HG02623 (cell line): Measurements from ENCODE around the gene NF1.
"Not testable (repeated sequence)": the region's sequence is repeated elsewhere in the genome, so short reads cannot be mapped to it uniquely, and the experiment has no call there.

Source experiments
- ATAC-seq: cut with Tn5 transposase; IDR thresholded peaks from one replicate; pipeline ENCODE4 v1.9.1; 2021; ENCODE audit warnings: moderate library complexity; ENCODE audit not compliant: unreplicated experiment

The NF1 gene

GRCh38 chr17:31249835-31250141 is 155.0 kb downstream of the NF1 start:
- no peak for ATAC-seq

GRCh38 chr17:31250229-31250628 is 155.5 kb downstream of the NF1 start:
- ATAC-seq = no peak

- ATAC-seq = no peak
Measured at GRCh38 chr17:31251105-31251969, 156.6 kb downstream of the NF1 start.

- ATAC-seq = no peak
Measured at GRCh38 chr17:31251970-31252328, 157.2 kb downstream of the NF1 start.

DNA sequence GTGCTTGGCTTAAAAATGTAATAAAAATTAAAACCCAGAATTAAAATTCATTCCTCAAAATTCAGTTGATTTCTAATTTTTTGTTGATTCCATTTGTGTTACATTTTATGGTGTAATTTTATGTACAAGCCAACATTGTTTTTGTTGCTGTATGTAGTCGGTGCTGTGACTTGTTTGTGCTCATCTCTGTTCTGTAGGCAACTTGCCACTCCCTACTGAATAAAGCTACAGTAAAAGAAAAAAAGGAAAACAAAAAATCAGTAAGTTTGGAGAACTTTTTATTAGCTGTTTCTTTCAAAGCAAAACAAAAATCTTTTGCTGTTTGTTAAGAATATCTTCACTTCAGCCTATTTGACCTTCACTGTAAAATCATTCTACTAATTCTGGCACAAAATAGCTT is 158.0 kb downstream of the NF1 start:
- no peak for ATAC-seq

DNA sequence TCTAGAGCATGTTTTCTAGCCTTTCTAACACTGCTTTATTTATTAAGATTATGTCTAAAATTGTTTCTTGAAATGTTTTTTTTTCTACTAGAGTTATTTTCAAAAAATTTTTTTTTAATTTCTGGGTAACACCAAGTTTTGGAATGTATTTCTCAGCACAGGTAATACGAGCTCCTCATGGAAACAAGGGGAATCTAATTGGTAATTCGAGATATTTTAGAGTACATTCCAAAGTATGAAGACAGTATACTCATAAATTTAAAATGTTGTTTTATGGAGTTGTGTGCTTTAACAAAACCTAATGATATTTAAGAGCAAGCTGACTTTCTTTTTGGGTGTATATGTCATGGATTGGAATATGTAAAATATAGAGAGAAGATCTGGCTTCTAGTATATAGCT is 159.9 kb downstream of the NF1 start:
- ATAC-seq = no peak

- no peak for ATAC-seq
Measured at GRCh38 chr17:31256936-31257335, 162.2 kb downstream of the NF1 start.

- no peak for ATAC-seq
Measured at GRCh38 chr17:31260151-31260550, 165.4 kb downstream of the NF1 start.

GRCh38 chr17:31261601-31262000 is 166.8 kb downstream of the NF1 start:
- ATAC-seq = no peak

- not testable (repeated sequence) for ATAC-seq
Measured at GRCh38 chr17:31262923-31263322, 168.1 kb downstream of the NF1 start.

- ATAC-seq = no peak
Measured at GRCh38 chr17:31266042-31266441, 171.3 kb downstream of the NF1 start.

GRCh38 chr17:31269036-31269577 is 174.3 kb downstream of the NF1 start:
- ATAC-seq = no peak

DNA sequence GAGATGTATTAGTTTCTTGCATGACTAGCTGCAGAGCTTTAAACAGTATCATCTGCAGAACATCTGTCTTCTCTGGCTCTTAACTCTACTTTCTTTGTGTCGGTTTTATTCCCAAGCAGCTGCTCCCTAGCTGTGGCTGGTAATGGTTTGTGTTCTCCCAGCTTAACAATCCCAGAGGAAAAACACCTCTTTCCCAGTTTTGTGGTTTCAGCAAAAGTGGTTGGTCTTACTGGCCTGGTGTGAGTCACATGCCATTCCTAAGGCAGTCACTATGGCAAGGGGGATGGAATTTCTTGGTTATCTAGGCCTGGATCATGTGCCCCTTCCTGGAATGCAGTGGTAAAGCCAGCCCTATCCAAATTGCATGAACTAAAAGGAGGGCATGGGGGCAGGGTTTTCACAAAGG is 174.8 kb downstream of the NF1 start:
- no peak for ATAC-seq

GRCh38 chr17:31272236-31272635 is 177.5 kb downstream of the NF1 start:
- no peak for ATAC-seq

GRCh38 chr17:31272803-31273202 is 178.0 kb downstream of the NF1 start:
- ATAC-seq = no peak

DNA sequence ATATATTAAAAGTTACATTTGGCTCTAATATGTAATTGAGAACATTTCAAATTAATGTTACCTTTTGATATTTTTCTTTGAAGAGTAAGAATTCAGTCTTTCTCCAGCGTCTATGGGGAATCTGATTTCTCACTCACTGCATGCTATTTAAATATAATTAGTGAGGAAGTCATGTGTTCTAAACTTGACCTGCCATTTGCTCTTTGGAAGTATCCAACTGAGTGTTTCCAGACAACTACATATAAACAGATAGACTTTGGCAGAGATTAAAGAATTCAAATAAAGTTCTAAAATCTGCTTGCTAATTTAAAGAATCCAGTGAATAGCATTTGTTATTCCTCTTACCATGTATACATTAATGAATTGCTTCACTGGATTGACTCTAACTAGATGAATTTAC is 178.7 kb downstream of the NF1 start:
- no peak for ATAC-seq

- ATAC-seq = no peak
Measured at GRCh38 chr17:31274252-31274651, 179.5 kb downstream of the NF1 start.

- ATAC-seq = no peak
Measured at GRCh38 chr17:31275116-31275515, 180.3 kb downstream of the NF1 start.

DNA sequence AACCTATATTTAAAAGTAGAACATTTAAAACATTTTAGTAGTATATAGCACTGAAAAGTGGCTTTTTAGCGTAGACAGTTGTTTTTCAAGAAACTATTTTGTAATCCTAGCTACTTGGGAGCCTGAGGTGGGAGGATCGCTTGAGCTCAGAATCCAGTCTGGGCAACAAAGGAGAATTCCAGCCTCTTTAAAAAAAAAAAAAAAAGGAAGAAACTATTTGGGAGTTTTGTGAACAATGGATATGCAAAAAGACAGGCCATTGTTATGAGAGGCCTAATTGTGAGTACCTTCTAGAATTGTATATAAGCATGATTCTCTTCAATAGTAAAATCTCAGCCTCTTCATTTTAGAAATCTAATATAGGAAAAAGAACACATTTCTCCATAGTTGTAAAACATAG is 184.6 kb downstream of the NF1 start:
- no peak for ATAC-seq

- ATAC-seq = no peak
Measured at GRCh38 chr17:31281061-31281460, 186.3 kb downstream of the NF1 start.

- no peak for ATAC-seq
Measured at GRCh38 chr17:31283841-31284240, 189.1 kb downstream of the NF1 start.

GRCh38 chr17:31286587-31286986 is 191.8 kb downstream of the NF1 start:
- no peak for ATAC-seq

- ATAC-seq = not testable (repeated sequence)
Measured at GRCh38 chr17:31287932-31288331, 193.2 kb downstream of the NF1 start.
